Hepatocyte (in vitro differentiated cells): Measurements from ENCODE around the gene SGO2. TPM values are rescaled to one million over a fixed set of nuclear protein-coding genes. Genes with fewer than 3 reads are reported as not detected.
"Not testable (repeated sequence)": the region's sequence is repeated elsewhere in the genome, so short reads cannot be mapped to it uniquely, and the experiment has no call there.

Source experiments
- DNase-seq: peaks from one replicate; pipeline ENCODE4 v3.0.0-alpha.2; 2016; ENCODE audit warnings: low spot score
- H2AFZ ChIP-seq: fragments of 200-600 bp; sonication (generic); 2 replicates; pipeline ENCODE4 v1.6.0; 2016; ENCODE audit warnings: antibody characterized with exemption, mild to moderate bottlenecking
- H3K27ac ChIP-seq: fragments of 200-600 bp; sonication (generic); 2 replicates; pipeline ENCODE4 v1.5.1; 2016; ENCODE audit warnings: mild to moderate bottlenecking
- H3K27me3 ChIP-seq: fragments of 200-600 bp; sonication (generic); 2 replicates; pipeline ENCODE4 v1.6.1; 2016
- H3K36me3 ChIP-seq: fragments of 200-600 bp; sonication (generic); replicated peaks from 2 replicates; pipeline ENCODE4 v1.5.1; 2016; ENCODE audit warnings: low read depth; ENCODE audit not compliant: insufficient read depth
- H3K4me1 ChIP-seq: fragments of 200-600 bp; sonication (generic); 2 replicates; pipeline ENCODE4 v1.5.1; 2016; ENCODE audit warnings: mild to moderate bottlenecking, moderate library complexity; ENCODE audit not compliant: insufficient read depth
- H3K4me2 ChIP-seq: fragments of 200-600 bp; sonication (generic); 2 replicates; pipeline ENCODE4 v1.6.0; 2016
- H3K4me3 ChIP-seq: fragments of 200-600 bp; sonication (generic); 2 replicates; pipeline ENCODE4 v1.5.1; 2016; ENCODE audit warnings: mild to moderate bottlenecking
- H3K79me2 ChIP-seq: fragments of 200-600 bp; sonication (generic); 2 replicates; pipeline ENCODE4 v1.6.0; 2017; ENCODE audit warnings: mild to moderate bottlenecking
- H3K9me2 ChIP-seq: fragments of 200-600 bp; sonication (generic); replicated peaks from 2 replicates; pipeline ENCODE4 v1.6.0; 2017; ENCODE audit warnings: mild to moderate bottlenecking; ENCODE audit not compliant: insufficient read depth
- H3K9me3 ChIP-seq: fragments of 200-600 bp; sonication (generic); 2 replicates; pipeline ENCODE4 v1.5.1; 2016; ENCODE audit warnings: low read depth, mild to moderate bottlenecking
- H4K20me1 ChIP-seq: fragments of 200-600 bp; sonication (generic); 2 replicates; pipeline ENCODE4 v1.6.0; 2016; ENCODE audit warnings: mild to moderate bottlenecking; ENCODE audit not compliant: insufficient read depth, poor library complexity, severe bottlenecking
- EZH2 ChIP-seq: fragments of 200-600 bp; sonication (generic); IDR thresholded peaks from 2 replicates; pipeline ENCODE4 v1.6.1; 2016; ENCODE audit warnings: antibody characterized with exemption, mild to moderate bottlenecking, borderline replicate concordance
- EZH2phosphoT487 ChIP-seq: fragments of 200-600 bp; sonication (generic); IDR thresholded peaks from one replicate; pipeline ENCODE4 v1.6.1; 2018; ENCODE audit warnings: antibody characterized with exemption, mild to moderate bottlenecking, low read depth, moderate library complexity; ENCODE audit not compliant: unreplicated experiment, severe bottlenecking
- WGBS: methylation state at CpG from one replicate; pipeline ENCODE4 v1.1.6; 2016; ENCODE audit warnings: low lambda C conversion rate; ENCODE audit errors: missing lambda C conversion rate; 5-methylcytosine and 5-hydroxymethylcytosine counted together
- polyA plus RNA-seq: library from polyadenylated mRNA; unstranded; fragments of >200 nt; fragmentation: Nextera tagmentation; extraction: Ambion mirVana; gene quantifications from 2 replicates; pipeline ENCODE4 v1.2.1, GENCODE V29; 2016
- total RNA-seq: library from RNA; depleted of rRNA; stranded (reverse); fragments of >200 nt; gene quantifications from 2 replicates; pipeline ENCODE4 v1.2.3, GENCODE V29; 2014
- TF ChIP-seq, protein P1 (sequence below): fragments of 200-600 bp; sonication (generic); IDR thresholded peaks from 2 replicates; pipeline ENCODE4 v1.5.1; 2016; ENCODE audit warnings: antibody characterized with exemption, mild to moderate bottlenecking; ENCODE audit not compliant: poor library complexity

The SGO2 gene
- total and polyA plus RNA-seq, 2 experiments from 2014 or later, result 5.6 to 7.0 TPM

DNA sequence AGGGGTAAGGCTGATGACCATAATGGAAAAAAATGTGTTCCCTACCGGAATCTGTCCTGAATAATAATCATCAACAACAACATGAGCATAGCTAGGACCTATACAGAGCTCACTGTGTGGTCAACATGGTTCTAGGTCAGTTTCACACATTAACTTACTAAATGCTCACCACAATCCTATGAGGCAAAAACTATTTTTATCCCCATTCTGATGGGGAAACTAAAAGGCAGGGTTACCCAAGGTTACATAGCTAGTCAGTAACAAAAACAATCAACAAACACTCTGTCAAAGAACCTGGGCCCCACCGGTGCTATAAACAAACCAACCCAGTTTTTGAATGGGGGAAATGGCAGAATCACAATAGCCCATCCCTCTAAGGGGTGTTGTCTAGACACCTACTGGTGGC, 100.0 kb downstream of the SGO2 start:
- TF ChIP-seq EZH2phosphoT487 (no peak), EZH2 (no peak)
- TF ChIP-seq, protein P1, sequence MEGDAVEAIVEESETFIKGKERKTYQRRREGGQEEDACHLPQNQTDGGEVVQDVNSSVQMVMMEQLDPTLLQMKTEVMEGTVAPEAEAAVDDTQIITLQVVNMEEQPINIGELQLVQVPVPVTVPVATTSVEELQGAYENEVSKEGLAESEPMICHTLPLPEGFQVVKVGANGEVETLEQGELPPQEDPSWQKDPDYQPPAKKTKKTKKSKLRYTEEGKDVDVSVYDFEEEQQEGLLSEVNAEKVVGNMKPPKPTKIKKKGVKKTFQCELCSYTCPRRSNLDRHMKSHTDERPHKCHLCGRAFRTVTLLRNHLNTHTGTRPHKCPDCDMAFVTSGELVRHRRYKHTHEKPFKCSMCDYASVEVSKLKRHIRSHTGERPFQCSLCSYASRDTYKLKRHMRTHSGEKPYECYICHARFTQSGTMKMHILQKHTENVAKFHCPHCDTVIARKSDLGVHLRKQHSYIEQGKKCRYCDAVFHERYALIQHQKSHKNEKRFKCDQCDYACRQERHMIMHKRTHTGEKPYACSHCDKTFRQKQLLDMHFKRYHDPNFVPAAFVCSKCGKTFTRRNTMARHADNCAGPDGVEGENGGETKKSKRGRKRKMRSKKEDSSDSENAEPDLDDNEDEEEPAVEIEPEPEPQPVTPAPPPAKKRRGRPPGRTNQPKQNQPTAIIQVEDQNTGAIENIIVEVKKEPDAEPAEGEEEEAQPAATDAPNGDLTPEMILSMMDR, result no peak
- WGBS, result 60% methylated on average over 2 of the region's 2 CpGs

DNA sequence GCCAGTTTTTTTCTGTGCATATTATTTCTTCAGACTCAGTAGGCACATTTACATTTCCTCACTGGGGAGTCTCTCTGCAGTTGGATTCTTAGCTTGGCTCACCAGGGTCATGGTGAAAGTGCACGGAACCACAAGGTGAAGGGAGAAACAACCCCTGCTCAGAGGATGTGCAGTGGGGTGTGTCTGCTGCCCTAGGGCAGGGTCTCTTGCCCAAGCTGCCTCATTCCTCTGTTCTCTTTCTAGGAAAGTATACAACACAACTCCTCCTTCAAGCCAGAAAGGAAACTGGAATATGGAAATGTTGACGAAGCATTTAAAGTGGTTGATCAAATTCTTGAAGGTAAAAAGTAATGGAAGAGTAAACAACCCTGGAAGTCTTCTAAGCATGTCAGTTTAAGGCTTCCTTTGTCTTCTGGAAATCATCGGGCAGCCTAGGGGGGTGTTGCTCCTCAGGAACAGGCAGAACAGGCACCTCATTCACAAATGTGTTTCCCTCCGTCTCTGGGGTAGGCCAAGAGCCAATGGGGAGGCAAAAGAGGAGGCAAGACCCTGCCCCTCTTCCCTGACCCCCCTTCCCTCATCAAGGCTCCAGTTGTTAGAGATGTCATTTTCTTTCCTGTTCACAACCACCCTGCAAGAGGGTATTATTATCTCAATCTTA, 101.2 kb downstream of the SGO2 start:
- Histone ChIP-seq H4K20me1 (no peaks in the 10 kb centered on the region), H3K9me3 (no peaks in the 10 kb centered on the region), H3K9me2 (no peaks in the 10 kb centered on the region), H3K36me3 (no peaks in the 10 kb centered on the region), H3K4me3 (no peak overlapping the region), H3K4me2 (no peak overlapping the region), H3K4me1 (no peaks in the 10 kb centered on the region), H3K27ac (no peak overlapping the region), H3K27me3 (no peaks in the 10 kb centered on the region), H2AFZ (no peak overlapping the region), H3K79me2 (no peaks in the 10 kb centered on the region)
- DNase-seq, result no peak
- WGBS, result 51% methylated on average over 4 of the region's 4 CpGs
- TF ChIP-seq EZH2phosphoT487 (no peak), EZH2 (no peak)
- TF ChIP-seq, protein P1, result no peak

More for the DNA sequence above, 100.0 kb downstream of the SGO2 start:
- no peak for DNase-seq
- Histone ChIP-seq H3K9me3 (no peaks in the 10 kb centered on the region), H2AFZ (no peak overlapping the region), H3K27me3 (no peaks in the 10 kb centered on the region), H3K27ac (no peak overlapping the region), H4K20me1 (no peaks in the 10 kb centered on the region), H3K4me2 (no peak overlapping the region), H3K36me3 (no peaks in the 10 kb centered on the region), H3K4me3 (no peak overlapping the region), H3K9me2 (no peaks in the 10 kb centered on the region), H3K79me2 (no peaks in the 10 kb centered on the region), H3K4me1 (no peaks in the 10 kb centered on the region)

DNA sequence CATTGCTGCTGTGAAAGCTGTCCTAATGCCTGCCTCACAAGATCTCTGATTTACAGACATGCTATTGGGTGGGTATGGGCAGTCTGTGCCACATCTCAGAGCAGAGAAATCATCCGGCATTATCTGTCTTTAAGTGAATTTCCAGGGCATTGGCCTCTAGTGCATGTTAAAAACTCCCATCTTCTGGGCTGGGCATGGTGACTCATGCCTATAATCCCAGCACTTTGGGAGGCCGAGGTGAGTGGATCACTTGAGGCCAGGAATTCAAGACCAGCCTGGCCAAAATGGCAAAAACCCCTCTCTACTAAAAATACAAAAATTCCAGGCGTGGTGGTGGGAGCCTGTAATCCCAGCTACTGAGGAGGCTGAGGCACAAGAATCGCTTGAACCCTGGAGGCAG, 102.5 kb downstream of the SGO2 start:
- not testable (repeated sequence) for H3K4me1 ChIP-seq, H3K9me2 ChIP-seq

DNA sequence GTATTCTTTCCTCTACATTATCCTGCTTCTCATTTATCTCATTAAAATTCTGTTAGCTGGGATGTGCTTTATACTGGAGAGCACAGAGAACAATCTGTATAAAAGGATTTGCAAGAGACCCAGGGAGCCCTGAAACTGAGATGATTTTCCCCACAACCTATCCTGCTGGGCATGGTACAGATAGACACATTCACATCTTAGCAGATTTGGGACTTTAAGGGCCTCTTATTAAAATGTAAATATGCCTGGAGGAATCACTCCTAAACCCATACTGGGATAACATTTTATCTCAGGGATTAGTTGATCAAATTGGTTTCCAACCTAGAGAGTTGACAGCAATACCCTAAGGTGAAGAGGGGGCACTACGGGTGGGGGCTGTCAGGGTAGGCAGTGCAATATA, 105.3 kb downstream of the SGO2 start:
- H2AFZ ChIP-seq, result no peak overlapping the region
- no peak for DNase-seq
- TF ChIP-seq EZH2, result no peak
- TF ChIP-seq EZH2phosphoT487, result no peak
- TF ChIP-seq, protein P1, result no peak
- no peaks in the 10 kb centered on the region for H3K9me3 ChIP-seq
- WGBS, result 81% methylated on average over 1 of the region's 1 CpG
- no peaks in the 10 kb centered on the region for H3K9me2 ChIP-seq
- no peaks in the 10 kb centered on the region for H3K36me3 ChIP-seq
- no peak overlapping the region for H3K4me3 ChIP-seq
- no peaks in the 10 kb centered on the region for H3K4me1 ChIP-seq
- no peak overlapping the region for H3K4me2 ChIP-seq
- no peaks in the 10 kb centered on the region for H3K79me2 ChIP-seq
- no peak overlapping the region for H3K27ac ChIP-seq
- no peaks in the 10 kb centered on the region for H3K27me3 ChIP-seq
- H4K20me1 ChIP-seq, result no peaks in the 10 kb centered on the region

More for the DNA sequence above, 102.5 kb downstream of the SGO2 start:
- not testable (repeated sequence) for H3K79me2 ChIP-seq, H3K9me3 ChIP-seq, H3K4me3 ChIP-seq, H4K20me1 ChIP-seq, DNase-seq, H3K27ac ChIP-seq, H2AFZ ChIP-seq, H3K36me3 ChIP-seq, H3K27me3 ChIP-seq, H3K4me2 ChIP-seq
- WGBS, result 66% methylated on average over 4 of the region's 4 CpGs

Other genes starting within 250 kb of the SGO2 start
- 159 and 173 TPM in 2 replicates for gene SPATS2L, start 219.5 kb upstream of the SGO2 start, total RNA-seq
- 202 and 239 TPM in 2 replicates for gene SPATS2L, start 219.5 kb upstream of the SGO2 start, polyA plus RNA-seq
- 12.9 and 13.4 TPM in 2 replicates for gene KCTD18, start 16.1 kb upstream of the SGO2 start, total RNA-seq
- gene KCTD18, start 16.1 kb upstream of the SGO2 start, polyA plus RNA-seq, result 6.9 and 12.7 TPM in 2 replicates
- gene AOX1, start 59.8 kb downstream of the SGO2 start, total RNA-seq, result 7.4 and 7.7 TPM in 2 replicates
- gene AOX1, start 59.8 kb downstream of the SGO2 start, polyA plus RNA-seq, result 4.7 and 5.6 TPM in 2 replicates